Uterus (tissue), 2 donors: ENCODE results near the gene CA5B.

ENCODE experiments used
- POLR2A ChIP-seq, 2 donors: fragments of 450-650 bp; IDR thresholded peaks; one replicate each; pipeline ENCODE4 v1.6.1; 2016; ENCODE audit warnings: antibody characterized with exemption in 2 of 2, mild to moderate bottlenecking in 1 of 2, moderate library complexity in 1 of 2
- TF ChIP-seq, protein P1 (sequence below), 4 experiments: fragments of 200-600 bp in 2 of 4; fragments of 450-650 bp in 2 of 4; sonication (generic) in 2 of 4; IDR thresholded peaks; one replicate each; pipeline ENCODE4 v1.5.1; 2016 to 2019; ENCODE audit warnings: antibody characterized with exemption in 4 of 4, mild to moderate bottlenecking in 2 of 4, moderate library complexity in 1 of 4

DNA sequence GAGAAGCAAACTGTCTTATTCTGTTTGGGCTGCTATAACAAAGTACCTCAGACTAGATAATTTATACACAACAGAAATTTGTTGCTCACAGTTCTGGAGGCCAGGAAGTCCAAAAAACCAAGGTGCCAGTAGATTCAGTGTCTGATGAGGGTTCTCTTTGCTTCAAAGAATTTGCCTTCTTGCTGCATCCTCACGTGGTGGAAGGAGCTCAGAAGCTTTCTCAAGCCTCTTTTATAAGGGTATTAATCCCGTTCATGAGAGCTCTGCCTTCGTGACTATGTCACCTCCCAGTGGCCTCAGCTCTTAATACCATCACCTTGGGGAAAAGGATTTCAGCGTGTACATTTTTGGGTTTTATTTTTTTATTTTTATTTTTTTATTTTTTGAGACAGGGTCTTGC, 20.1 kb downstream of the CA5B start:
- TF ChIP-seq, protein P1, sequence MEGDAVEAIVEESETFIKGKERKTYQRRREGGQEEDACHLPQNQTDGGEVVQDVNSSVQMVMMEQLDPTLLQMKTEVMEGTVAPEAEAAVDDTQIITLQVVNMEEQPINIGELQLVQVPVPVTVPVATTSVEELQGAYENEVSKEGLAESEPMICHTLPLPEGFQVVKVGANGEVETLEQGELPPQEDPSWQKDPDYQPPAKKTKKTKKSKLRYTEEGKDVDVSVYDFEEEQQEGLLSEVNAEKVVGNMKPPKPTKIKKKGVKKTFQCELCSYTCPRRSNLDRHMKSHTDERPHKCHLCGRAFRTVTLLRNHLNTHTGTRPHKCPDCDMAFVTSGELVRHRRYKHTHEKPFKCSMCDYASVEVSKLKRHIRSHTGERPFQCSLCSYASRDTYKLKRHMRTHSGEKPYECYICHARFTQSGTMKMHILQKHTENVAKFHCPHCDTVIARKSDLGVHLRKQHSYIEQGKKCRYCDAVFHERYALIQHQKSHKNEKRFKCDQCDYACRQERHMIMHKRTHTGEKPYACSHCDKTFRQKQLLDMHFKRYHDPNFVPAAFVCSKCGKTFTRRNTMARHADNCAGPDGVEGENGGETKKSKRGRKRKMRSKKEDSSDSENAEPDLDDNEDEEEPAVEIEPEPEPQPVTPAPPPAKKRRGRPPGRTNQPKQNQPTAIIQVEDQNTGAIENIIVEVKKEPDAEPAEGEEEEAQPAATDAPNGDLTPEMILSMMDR (IDR thresholded peaks at IDR 0.05) = no peak
- no peak for TF ChIP-seq POLR2A (IDR thresholded peaks at IDR 0.05)
